OCI-LY1 (cell line): ENCODE measurements around the gene MACROD2.
"Not testable (repeated sequence)": the region's sequence is repeated elsewhere in the genome, so short reads cannot be mapped to it uniquely, and the experiment has no call there.

ENCODE experiments used
- H2AFZ ChIP-seq: fragments of 200-600 bp; sonication (generic), shearing (Covaris generic); 2 replicates; pipeline ENCODE4 v1.6.0; 2014; ENCODE audit warnings: antibody characterized with exemption, mild to moderate bottlenecking, low read length
- H3F3A ChIP-seq: fragments of 200-600 bp; sonication (generic), shearing (Covaris generic); 2 replicates; pipeline ENCODE4 v1.6.0; 2014; ENCODE audit warnings: mild to moderate bottlenecking, antibody characterized with exemption, low read length, moderate library complexity; ENCODE audit not compliant: insufficient read depth
- H3K27ac ChIP-seq: fragments of 200-600 bp; sonication (generic); 2 replicates; pipeline ENCODE4 v1.5.1; 2014; ENCODE audit warnings: low read length, mixed run types, mild to moderate bottlenecking, low read depth; ENCODE audit not compliant: poor library complexity, severe bottlenecking
- H3K27me3 ChIP-seq: fragments of 200-600 bp; sonication (generic); 2 replicates; pipeline ENCODE4 v1.6.0; 2014; ENCODE audit warnings: antibody characterized with exemption, mild to moderate bottlenecking, low read length, moderate library complexity; ENCODE audit not compliant: insufficient read depth
- H3K36me3 ChIP-seq: fragments of 200-600 bp; sonication (generic); 2 replicates; pipeline ENCODE4 v1.6.1; 2014; ENCODE audit warnings: mild to moderate bottlenecking, antibody characterized with exemption, low read length, moderate library complexity, mixed read lengths; ENCODE audit not compliant: insufficient read depth
- H3K4me1 ChIP-seq: fragments of 200-600 bp; sonication (generic); 2 replicates; pipeline ENCODE4 v1.5.1; 2014; ENCODE audit warnings: mild to moderate bottlenecking, low read length, moderate library complexity; ENCODE audit not compliant: insufficient read depth, severe bottlenecking
- H3K4me2 ChIP-seq: fragments of 200-600 bp; sonication (generic), shearing (Covaris generic); 2 replicates; pipeline ENCODE4 v1.6.1; 2014; ENCODE audit warnings: low read length
- H3K4me3 ChIP-seq: fragments of 200-600 bp; sonication (generic); 2 replicates; pipeline ENCODE4 v1.5.1; 2014; ENCODE audit warnings: low read length, low read depth, mild to moderate bottlenecking, mixed read lengths; ENCODE audit not compliant: poor library complexity, severe bottlenecking
- H3K79me2 ChIP-seq: fragments of 200-600 bp; shearing (Covaris generic); 2 replicates; pipeline ENCODE4 v1.6.1; 2016; ENCODE audit warnings: mixed run types, low read length, mixed read lengths; ENCODE audit not compliant: insufficient read depth
- H3K9ac ChIP-seq: fragments of 200-600 bp; sonication (generic), shearing (Covaris generic); 2 replicates; pipeline ENCODE4 v1.6.1; 2014; ENCODE audit warnings: mild to moderate bottlenecking, low read length, mixed read lengths
- H3K9me2 ChIP-seq: fragments of 200-600 bp; sonication (generic), shearing (Covaris generic); 2 replicates; pipeline ENCODE4 v1.6.1; 2014; ENCODE audit warnings: low read depth, mild to moderate bottlenecking, low read length, mixed read lengths
- H3K9me3 ChIP-seq: fragments of 200-600 bp; shearing (Covaris generic); 2 replicates; pipeline ENCODE4 v1.6.1; 2014; ENCODE audit warnings: low read length, mixed read lengths
- H4K20me1 ChIP-seq: fragments of 200-600 bp; sonication (generic), shearing (Covaris generic); 2 replicates; pipeline ENCODE4 v1.6.0; 2016; ENCODE audit warnings: mild to moderate bottlenecking, low read length; ENCODE audit not compliant: insufficient read depth
- EZH2 ChIP-seq: fragments of 200-600 bp; sonication (generic), shearing (Covaris generic); IDR thresholded peaks from 2 replicates; pipeline ENCODE4 v1.8.0; 2017; ENCODE audit warnings: borderline replicate concordance, mixed run types, mild to moderate bottlenecking, antibody characterized with exemption, low read length, moderate library complexity, mixed read lengths
- TF ChIP-seq, protein P1 (sequence below): fragments of 200-600 bp; sonication (generic), shearing (Covaris generic); IDR thresholded peaks from 2 replicates; pipeline ENCODE4 v1.5.1; 2017; ENCODE audit warnings: mild to moderate bottlenecking, antibody characterized with exemption, low read length, moderate library complexity, mixed read lengths

MACROD2 gene

GRCh38 chr20:15977026-15977425 lies 1981.7 kb downstream of the MACROD2 start:
- Histone ChIP-seq H3K4me1 (no peaks in the 10 kb centered on the region), H3K4me2 (no peak overlapping the region), H3K27ac (no peak overlapping the region), H3K9me3 (0 out of 2 replicates have a peak, but pooled peaks cover under 1% of the 10 kb centered on the region), H3K27me3 (no peaks in the 10 kb centered on the region), H3K79me2 (no peaks in the 10 kb centered on the region), H3K9me2 (no peaks in the 10 kb centered on the region), H3F3A (no peaks in the 10 kb centered on the region), H4K20me1 (no peaks in the 10 kb centered on the region), H3K4me3 (no peak overlapping the region), H3K9ac (no peak overlapping the region), H2AFZ (no peak overlapping the region), H3K36me3 (no peaks in the 10 kb centered on the region)
- TF ChIP-seq EZH2 = no peak
- TF ChIP-seq, protein P1, sequence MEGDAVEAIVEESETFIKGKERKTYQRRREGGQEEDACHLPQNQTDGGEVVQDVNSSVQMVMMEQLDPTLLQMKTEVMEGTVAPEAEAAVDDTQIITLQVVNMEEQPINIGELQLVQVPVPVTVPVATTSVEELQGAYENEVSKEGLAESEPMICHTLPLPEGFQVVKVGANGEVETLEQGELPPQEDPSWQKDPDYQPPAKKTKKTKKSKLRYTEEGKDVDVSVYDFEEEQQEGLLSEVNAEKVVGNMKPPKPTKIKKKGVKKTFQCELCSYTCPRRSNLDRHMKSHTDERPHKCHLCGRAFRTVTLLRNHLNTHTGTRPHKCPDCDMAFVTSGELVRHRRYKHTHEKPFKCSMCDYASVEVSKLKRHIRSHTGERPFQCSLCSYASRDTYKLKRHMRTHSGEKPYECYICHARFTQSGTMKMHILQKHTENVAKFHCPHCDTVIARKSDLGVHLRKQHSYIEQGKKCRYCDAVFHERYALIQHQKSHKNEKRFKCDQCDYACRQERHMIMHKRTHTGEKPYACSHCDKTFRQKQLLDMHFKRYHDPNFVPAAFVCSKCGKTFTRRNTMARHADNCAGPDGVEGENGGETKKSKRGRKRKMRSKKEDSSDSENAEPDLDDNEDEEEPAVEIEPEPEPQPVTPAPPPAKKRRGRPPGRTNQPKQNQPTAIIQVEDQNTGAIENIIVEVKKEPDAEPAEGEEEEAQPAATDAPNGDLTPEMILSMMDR = no peak

DNA sequence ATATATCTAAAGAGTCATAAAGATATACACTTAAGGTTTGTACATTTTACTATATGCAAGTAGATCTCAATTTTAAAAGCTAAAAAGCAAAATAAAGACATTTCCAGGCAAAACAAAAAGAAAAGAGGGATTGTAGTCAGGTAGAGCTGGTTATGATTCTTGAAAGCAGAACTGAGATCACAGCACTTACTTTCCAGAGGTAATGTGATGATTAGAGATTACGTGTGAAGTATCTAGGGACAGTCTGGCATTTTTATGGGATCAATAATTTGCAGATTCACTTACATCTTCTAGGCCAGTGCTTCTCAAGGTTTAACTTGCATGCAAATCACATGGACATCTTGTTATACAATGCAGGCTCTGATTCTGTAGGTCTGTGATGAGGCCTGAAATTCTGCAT lies 1982.4 kb downstream of the MACROD2 start:
- Histone ChIP-seq H3K79me2 (no peaks in the 10 kb centered on the region), H3K4me1 (no peaks in the 10 kb centered on the region), H3K9me2 (no peaks in the 10 kb centered on the region), H3F3A (no peaks in the 10 kb centered on the region), H3K4me2 (no peak overlapping the region), H3K9ac (no peak overlapping the region), H3K36me3 (no peaks in the 10 kb centered on the region), H3K4me3 (no peak overlapping the region), H3K9me3 (no peaks in the 10 kb centered on the region), H2AFZ (no peak overlapping the region), H4K20me1 (no peaks in the 10 kb centered on the region), H3K27me3 (no peaks in the 10 kb centered on the region), H3K27ac (no peak overlapping the region)
- TF ChIP-seq, protein P1 = no peak
- no peak for TF ChIP-seq EZH2

- H4K20me1 ChIP-seq, H3K36me3 ChIP-seq, H3F3A ChIP-seq, H3K9ac ChIP-seq, H3K27ac ChIP-seq, H3K27me3 ChIP-seq, H3K9me2 ChIP-seq, H3K9me3 ChIP-seq, H3K79me2 ChIP-seq: not testable (repeated sequence)
- peak overlapping the region; percentile 49; the same call in 1 of the 2 replicates for H2AFZ ChIP-seq
- peak overlapping the region; percentile 34 for H3K4me3 ChIP-seq
- H3K4me2 ChIP-seq = peak overlapping the region; percentile 50; the same call in 1 of the 2 replicates
- H3K4me1 ChIP-seq = peaks cover 16% of the 10 kb centered on the region
Measured at GRCh38 chr20:15985494-15986368, 1990.4 kb downstream of the MACROD2 start.

- Histone ChIP-seq H3K9ac (no peak overlapping the region), H2AFZ (no peak overlapping the region), H3K27me3 (no peaks in the 10 kb centered on the region), H3K36me3 (no peaks in the 10 kb centered on the region), H3K9me2 (no peaks in the 10 kb centered on the region), H3F3A (no peaks in the 10 kb centered on the region), H4K20me1 (no peaks in the 10 kb centered on the region), H3K27ac (no peak overlapping the region), H3K4me1 (peaks cover 16% of the 10 kb centered on the region), H3K9me3 (no peaks in the 10 kb centered on the region), H3K4me3 (no peak overlapping the region), H3K4me2 (no peak overlapping the region), H3K79me2 (no peaks in the 10 kb centered on the region)
- TF ChIP-seq, protein P1 = no peak
- no peak for TF ChIP-seq EZH2
Measured at GRCh38 chr20:15986690-15987089, 1991.4 kb downstream of the MACROD2 start.
